ENCODE results near the gene DSP.
A peak's percentile ranks its signal among the peaks of the same experiment; 100 is the strongest.

The DSP gene

GRCh38 chr6:7540595-7540994, 876 bp upstream of the DSP start:
- DNase-seq: peak; percentile 27

- peak; percentile 41 for DNase-seq
Measured at GRCh38 chr6:7542065-7542873, 798 bp downstream of the DSP start.

- DNase-seq: peak; percentile 68
Measured at GRCh38 chr6:7542874-7543624, 1.6 kb downstream of the DSP start.

GRCh38 chr6:7543789-7544424, 2.4 kb downstream of the DSP start:
- no peak for DNase-seq

- DNase-seq: no peak
Measured at GRCh38 chr6:7544597-7544996, 3.1 kb downstream of the DSP start.

DNA sequence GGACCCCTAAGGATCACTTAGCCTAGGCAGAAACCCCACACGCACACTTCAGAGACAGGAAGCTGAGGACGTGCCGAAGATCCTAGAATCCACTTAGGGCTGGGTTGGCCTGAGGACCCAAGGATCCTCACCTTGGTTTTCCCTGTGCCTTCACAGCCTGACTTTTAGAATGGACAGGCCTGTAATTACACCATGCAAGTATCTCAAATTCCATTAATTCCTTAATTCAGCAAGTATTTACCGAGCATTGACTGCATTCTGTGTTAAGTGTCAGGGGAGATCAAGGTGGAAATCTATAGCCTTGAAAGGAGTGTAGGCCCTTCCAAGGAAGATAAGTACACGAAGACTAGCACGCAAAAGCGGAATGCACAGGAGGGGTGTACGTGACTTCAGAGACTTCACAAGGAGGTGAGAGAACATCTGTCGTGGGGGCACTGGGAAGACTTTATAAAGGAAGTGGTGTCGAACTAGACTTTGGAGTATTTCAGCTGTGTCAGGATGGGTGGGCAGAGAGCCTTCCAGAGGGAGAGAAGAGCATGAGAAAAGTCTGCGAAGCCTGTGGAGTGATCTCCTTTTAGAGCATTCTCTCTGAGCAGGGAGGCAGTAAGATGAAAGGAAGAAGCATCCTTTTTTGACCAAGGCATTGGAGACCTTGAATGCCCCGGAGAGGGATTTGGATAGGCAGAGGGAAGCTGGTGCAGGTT, 4.0 kb downstream of the DSP start:
- peak; percentile 20 for DNase-seq

- no peak for DNase-seq
Measured at GRCh38 chr6:7546020-7546369, 4.5 kb downstream of the DSP start.

GRCh38 chr6:7546383-7546782, 4.9 kb downstream of the DSP start:
- DNase-seq: no peak

DNA sequence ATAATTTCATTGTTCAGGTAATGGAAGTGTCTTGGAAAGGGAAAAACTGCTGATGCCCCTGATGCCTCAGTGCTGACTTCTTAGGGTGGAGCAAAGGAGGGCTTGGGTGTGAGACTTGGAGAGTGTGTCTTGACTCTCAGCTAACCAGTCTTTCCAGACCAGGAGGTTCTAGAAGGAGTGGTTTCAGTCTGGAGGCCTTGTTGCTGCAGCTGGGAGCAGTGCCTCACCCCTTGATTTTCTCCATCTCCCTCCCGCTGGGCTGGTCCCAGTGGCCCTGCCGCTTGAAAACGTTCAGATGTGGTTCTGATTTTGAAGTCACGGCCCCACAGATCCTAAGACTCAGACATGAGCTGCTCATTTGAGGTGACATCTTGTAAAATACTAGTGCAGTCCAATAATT, 5.4 kb downstream of the DSP start:
- no peak for DNase-seq

DNA sequence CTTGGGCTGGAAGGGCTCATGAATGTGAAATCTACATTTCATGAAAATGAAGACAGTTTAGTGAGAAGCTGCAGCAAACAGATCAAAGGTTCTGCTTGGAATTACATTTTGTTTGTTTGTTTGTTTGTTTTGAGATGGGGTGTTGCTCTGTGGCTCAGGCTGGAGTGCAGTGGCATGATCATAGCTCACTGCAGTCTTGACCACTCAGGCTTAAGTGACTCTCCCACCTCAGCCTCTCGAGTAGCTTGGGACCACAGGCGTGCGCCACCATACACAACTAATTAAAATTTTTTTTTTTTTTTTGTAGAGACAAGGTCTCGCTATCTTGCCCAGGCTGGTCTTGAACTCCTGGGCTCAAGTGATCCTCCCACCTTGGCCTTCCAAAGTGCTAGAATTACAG, 5.8 kb downstream of the DSP start:
- no peak for DNase-seq

GRCh38 chr6:7550433-7550801, 8.9 kb downstream of the DSP start:
- no peak for DNase-seq

DNA sequence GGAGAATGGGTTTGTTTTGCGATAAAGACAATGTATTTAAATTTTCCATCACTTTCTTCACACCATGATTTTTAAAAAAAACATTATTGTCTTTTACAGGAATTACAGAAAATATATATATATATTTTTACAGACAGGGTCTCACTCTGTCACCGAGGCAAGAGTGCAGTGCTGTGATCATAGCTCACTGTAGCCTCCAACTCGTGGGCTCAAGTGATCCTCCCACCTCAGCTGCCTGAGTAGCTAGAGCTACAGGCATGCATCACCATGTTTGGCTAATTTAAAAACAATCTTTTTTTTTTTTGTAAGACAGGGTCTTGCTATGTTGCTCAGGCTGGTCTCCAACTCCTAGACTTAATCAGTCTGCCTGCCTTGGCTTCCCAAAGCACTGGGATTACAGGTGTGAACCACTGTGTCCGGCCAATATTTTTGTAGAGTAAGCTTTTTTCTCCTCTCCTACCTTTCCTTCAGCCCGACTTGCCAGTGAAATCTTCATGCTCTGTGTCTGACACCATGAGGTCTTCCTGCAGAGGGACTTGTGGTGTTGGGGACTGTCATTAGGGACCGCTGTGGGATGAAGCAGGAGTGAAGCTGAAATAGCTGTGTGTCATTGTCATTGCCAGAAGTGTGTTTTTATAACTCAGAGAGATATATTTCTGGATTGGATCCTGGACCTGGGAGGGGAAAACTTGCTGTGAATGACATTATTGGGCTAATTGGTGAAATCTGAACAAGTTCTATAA, 13.2 kb downstream of the DSP start:
- no peak for DNase-seq

DNA sequence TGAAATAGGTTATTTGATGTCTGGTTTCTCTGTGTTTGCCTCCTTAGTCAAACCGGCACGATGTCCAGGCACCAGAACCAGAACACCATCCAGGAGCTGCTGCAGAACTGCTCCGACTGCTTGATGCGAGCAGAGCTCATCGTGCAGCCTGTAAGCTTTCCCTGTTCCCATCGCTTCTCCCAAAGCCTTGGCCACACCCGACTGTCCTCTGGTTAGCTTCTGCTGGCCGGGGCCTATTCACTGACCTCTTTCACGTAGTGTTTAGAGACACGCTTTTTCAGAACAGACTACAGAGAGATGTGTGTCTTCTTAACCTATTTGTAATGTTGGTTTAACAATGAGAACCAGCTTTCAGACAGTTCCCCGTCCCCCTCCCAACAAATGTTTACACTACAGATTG, 14.2 kb downstream of the DSP start:
- no peak for DNase-seq

DNA sequence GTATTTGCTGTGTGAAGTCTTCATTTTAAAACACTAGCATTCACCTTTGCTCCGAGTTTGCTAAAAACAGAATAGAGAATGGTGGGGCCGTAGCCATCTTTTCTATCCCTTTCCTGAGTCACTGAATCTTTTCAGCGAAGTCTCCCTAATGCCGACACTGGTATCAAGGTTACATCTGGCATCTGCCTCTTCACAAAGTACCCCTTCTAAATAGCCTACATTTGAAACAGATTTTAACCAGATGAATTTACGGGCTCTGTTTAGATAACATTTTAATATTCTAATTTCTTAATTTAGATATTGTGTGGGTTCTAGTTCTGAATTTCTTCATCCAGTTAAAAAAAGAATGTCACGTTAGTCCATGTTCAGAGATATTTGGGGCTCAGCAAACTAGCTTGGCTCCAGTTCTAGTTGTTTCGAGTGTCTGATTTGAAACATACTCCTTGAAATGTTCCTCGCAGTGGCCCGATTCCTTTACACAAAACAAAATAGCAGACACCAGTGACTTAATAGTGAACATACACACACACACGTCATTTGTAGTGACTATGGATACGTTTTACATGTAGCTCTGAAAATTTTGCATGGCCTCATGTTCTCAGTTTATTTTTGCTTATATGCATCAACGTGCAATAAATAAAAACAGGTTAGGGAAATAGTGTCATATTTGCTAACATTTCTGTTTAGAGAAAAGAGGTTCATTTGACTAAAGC, 15.1 kb downstream of the DSP start:
- no peak for DNase-seq

DNA sequence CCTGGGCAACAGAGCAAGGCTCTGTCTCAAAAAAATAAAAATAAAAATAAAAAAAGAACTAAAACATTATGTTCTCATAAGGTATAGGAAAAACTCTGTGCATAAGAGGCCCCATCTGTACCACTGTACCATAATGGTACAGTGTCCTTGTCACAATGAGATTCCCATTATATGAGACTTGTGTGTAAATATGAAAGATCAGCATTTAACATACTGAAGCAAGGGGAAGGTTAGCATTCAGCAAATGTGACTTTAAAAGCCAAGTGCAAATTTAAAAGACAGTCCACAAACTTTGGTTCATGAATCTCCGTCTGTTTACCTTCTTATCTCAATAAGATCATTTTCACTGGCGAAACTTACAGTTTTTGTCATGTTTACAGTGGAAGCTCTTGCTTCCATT, 16.2 kb downstream of the DSP start:
- DNase-seq: no peak

- no peak for DNase-seq
Measured at GRCh38 chr6:7558781-7559180, 17.3 kb downstream of the DSP start.

DNA sequence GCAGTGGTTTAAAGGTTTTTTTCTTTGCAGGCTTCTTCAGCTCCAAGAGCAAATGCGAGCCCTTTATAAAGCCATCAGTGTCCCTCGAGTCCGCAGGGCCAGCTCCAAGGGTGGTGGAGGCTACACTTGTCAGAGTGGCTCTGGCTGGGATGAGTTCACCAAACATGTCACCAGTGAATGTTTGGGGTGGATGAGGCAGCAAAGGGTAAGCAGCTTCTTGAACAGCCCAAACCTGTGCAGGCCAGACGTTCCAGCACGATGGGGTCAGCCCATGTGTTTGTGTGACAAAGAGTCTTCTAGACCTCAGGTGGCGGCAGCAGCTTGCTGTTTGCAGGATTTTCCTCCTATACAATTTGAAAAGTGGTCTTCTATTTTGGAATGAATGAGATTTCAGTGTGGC, 17.7 kb downstream of the DSP start:
- no peak for DNase-seq

- DNase-seq: no peak
Measured at GRCh38 chr6:7559651-7560385, 18.3 kb downstream of the DSP start.

GRCh38 chr6:7561153-7561964, 19.9 kb downstream of the DSP start:
- DNase-seq: no peak

DNA sequence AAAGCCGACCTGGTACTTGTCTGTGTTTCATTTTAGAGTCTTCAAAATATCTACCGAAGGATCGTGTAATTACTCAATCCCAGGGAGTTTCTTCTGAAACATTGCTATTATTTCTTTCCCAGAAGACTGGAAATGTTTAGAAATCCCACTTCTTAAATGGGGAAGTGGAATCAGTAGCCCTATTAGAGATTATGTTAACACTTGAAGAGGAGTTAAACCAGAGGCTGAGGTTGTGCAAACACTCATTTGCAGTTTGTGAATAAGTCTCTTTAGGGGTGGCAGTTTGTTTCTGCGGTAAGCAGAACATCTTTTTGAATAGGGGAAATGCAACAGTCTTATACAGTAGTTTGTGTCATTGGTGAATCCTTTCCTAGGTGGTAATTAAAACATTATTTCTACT, 21.3 kb downstream of the DSP start:
- DNase-seq: no peak

GRCh38 chr6:7566107-7566506, 24.6 kb downstream of the DSP start:
- DNase-seq: no peak

Data from NCI-H82 (cell line).